HG03575 (cell line): ENCODE data around the gene TBC1D4.

ENCODE experiments used
- ATAC-seq: cut with Tn5 transposase; IDR thresholded peaks from one replicate; pipeline ENCODE4 v1.9.1; 2021; ENCODE audit not compliant: unreplicated experiment, insufficient number of reproducible peaks, low FRiP score; ENCODE audit errors: extremely low read depth

Gene TBC1D4

GRCh38 chr13:75423946-75424345 lies 58.0 kb downstream of the TBC1D4 start:
- ATAC-seq: no peak

GRCh38 chr13:75422028-75422427 lies 59.9 kb downstream of the TBC1D4 start:
- ATAC-seq: no peak

- no peak for ATAC-seq
Observed at GRCh38 chr13:75421133-75421532, 60.8 kb downstream of the TBC1D4 start.

- no peak for ATAC-seq
Observed at GRCh38 chr13:75419656-75420055, 62.3 kb downstream of the TBC1D4 start.

GRCh38 chr13:75418997-75419396 lies 63.0 kb downstream of the TBC1D4 start:
- no peak for ATAC-seq

- ATAC-seq: no peak
Observed at GRCh38 chr13:75418186-75418843, 63.7 kb downstream of the TBC1D4 start.

- no peak for ATAC-seq
Observed at GRCh38 chr13:75417656-75418055, 64.3 kb downstream of the TBC1D4 start.

GRCh38 chr13:75417012-75417384 lies 65.0 kb downstream of the TBC1D4 start:
- ATAC-seq: no peak

GRCh38 chr13:75416327-75417011 lies 65.5 kb downstream of the TBC1D4 start:
- peak; percentile 44 for ATAC-seq

- ATAC-seq: no peak
Observed at GRCh38 chr13:75415694-75416093, 66.3 kb downstream of the TBC1D4 start.

GRCh38 chr13:75415171-75415570 lies 66.8 kb downstream of the TBC1D4 start:
- no peak for ATAC-seq

- ATAC-seq: no peak
Observed at GRCh38 chr13:75414036-75414827, 67.7 kb downstream of the TBC1D4 start.

GRCh38 chr13:75411924-75412537 lies 69.9 kb downstream of the TBC1D4 start:
- no peak for ATAC-seq

- no peak for ATAC-seq
Observed at GRCh38 chr13:75410207-75410606, 71.8 kb downstream of the TBC1D4 start.

GRCh38 chr13:75407998-75408397 lies 74.0 kb downstream of the TBC1D4 start:
- no peak for ATAC-seq

GRCh38 chr13:75407473-75407872 lies 74.5 kb downstream of the TBC1D4 start:
- ATAC-seq: no peak

- no peak for ATAC-seq
Observed at GRCh38 chr13:75405976-75406703, 75.8 kb downstream of the TBC1D4 start.

- ATAC-seq: no peak
Observed at GRCh38 chr13:75404726-75405125, 77.2 kb downstream of the TBC1D4 start.

- ATAC-seq: no peak
Observed at GRCh38 chr13:75402787-75403186, 79.2 kb downstream of the TBC1D4 start.
